K562 (cell line): ENCODE measurements around the gene ABITRAM. TPM values are rescaled to one million over a fixed set of nuclear protein-coding genes. Genes with fewer than 3 reads are reported as not detected.

Experiments used
- CBX3 ChIP-seq, 2 experiments: IDR thresholded peaks; 1 replicate in 1 of 2; 2 replicates in 1 of 2; pipeline ENCODE4 v1.6.1; 2012; ENCODE audit warnings: inconsistent platforms in 2 of 2, low read length in 2 of 2, borderline replicate concordance in 1 of 2, control low read depth in 1 of 2
- DNMT1 ChIP-seq: fragments of 450-650 bp; IDR thresholded peaks from 2 replicates; pipeline ENCODE4 v1.6.1; 2016; ENCODE audit warnings: antibody characterized with exemption, mild to moderate bottlenecking
- GATA2 ChIP-seq: sonication (generic); formaldehyde crosslinking; IDR thresholded peaks from 2 replicates; pipeline ENCODE4 v1.4.0; 2020; ENCODE audit warnings: mild to moderate bottlenecking, missing genetic modification reagents
- HDAC6 ChIP-seq: IDR thresholded peaks from 2 replicates; pipeline ENCODE4 v1.6.1; 2012; ENCODE audit warnings: low read depth, mild to moderate bottlenecking, control low read depth, inconsistent platforms, low read length, moderate library complexity
- L3MBTL2 ChIP-seq: fragments of 450-650 bp; IDR thresholded peaks from 2 replicates; pipeline ENCODE4 v1.6.1; 2016; ENCODE audit warnings: mild to moderate bottlenecking, moderate library complexity
- NR2C2 ChIP-seq, 2 experiments: fragments of 200-800 bp in 1 of 2; sonication (Bioruptor generic) in 1 of 2; sonication (generic) in 1 of 2; formaldehyde crosslinking in 1 of 2; IDR thresholded peaks; 2 replicates each; pipeline versions ENCODE4 v1.6.1 to v1.8.0; 2016 to 2022; ENCODE audit warnings: mild to moderate bottlenecking in 1 of 2, missing compliant biosample characterization in 1 of 2, missing genetic modification characterization in 1 of 2, missing genetic modification reagents in 1 of 2
- NR2F6 ChIP-seq: fragments of 450-650 bp; formaldehyde crosslinking; IDR thresholded peaks from 2 replicates; pipeline ENCODE4 v1.4.0; 2020; ENCODE audit warnings: mild to moderate bottlenecking
- POLR2AphosphoS2 ChIP-seq: IDR thresholded peaks from 2 replicates; pipeline ENCODE4 v1.6.1; 2012; ENCODE audit warnings: low read length, improper control_type of control experiment
- PPARD ChIP-seq: fragments of 250-450 bp; sonication (Bioruptor Pico); IDR thresholded peaks from 2 replicates; pipeline ENCODE4 v1.8.0; 2022; ENCODE audit warnings: inconsistent platforms, mild to moderate bottlenecking, moderate library complexity
- RERE ChIP-seq: sonication (generic); formaldehyde crosslinking; IDR thresholded peaks from 2 replicates; pipeline ENCODE4 v1.8.0; 2023; ENCODE audit warnings: missing genetic modification reagents, mild to moderate bottlenecking, borderline replicate concordance
- ZNF431 ChIP-seq: sonication (generic); formaldehyde crosslinking; IDR thresholded peaks from 2 replicates; pipeline ENCODE4 v1.8.0; 2022; ENCODE audit warnings: mild to moderate bottlenecking, missing genetic modification reagents
- ZNF449 ChIP-seq: fragments of 250-450 bp; sonication (Bioruptor Pico); IDR thresholded peaks from 2 replicates; pipeline ENCODE4 v1.8.0; 2022; ENCODE audit warnings: moderate library complexity, mild to moderate bottlenecking, inconsistent platforms
- polyA plus RNA-seq, 8 experiments: library from polyadenylated mRNA; depleted of rRNA in 4 of 8; stranded (reverse) in 5 of 8; unstranded in 3 of 8; fragments of >200 nt; fragmentation: Nextera tagmentation in 2 of 8; fragmentation: Illumina TruSeq in 1 of 8; extraction: Ambion mirVana in 2 of 8; extraction: Trizol in 1 of 8; gene quantifications; 2 replicates each; pipeline versions ENCODE4 v1.2.1 to v1.2.3, GENCODE V29; 2011 to 2014; ENCODE audit warnings: inconsistent platforms in 1 of 8, missing spikeins in 1 of 8
- total RNA-seq, 7 experiments: library from RNA; depleted of rRNA in 6 of 7; stranded (reverse); fragments of >200 nt in 6 of 7; fragmentation: Illumina TruSeq in 2 of 7; extraction: Trizol in 2 of 7; gene quantifications; 2 replicates each; pipeline versions ENCODE4 v1.2.1 to v1.2.3, GENCODE V29; 2011 to 2021; ENCODE audit warnings: low replicate concordance in 1 of 7
- TF ChIP-seq, protein P1 (sequence below): fragments of 450-650 bp; IDR thresholded peaks from 2 replicates; pipeline ENCODE4 v1.6.1; 2016; ENCODE audit warnings: missing biosample characterization, missing genetic modification characterization
- TF ChIP-seq, protein P2 (sequence below): sonication (generic); formaldehyde crosslinking; IDR thresholded peaks from 2 replicates; pipeline ENCODE4 v1.9.0; 2022; ENCODE audit warnings: mild to moderate bottlenecking, missing genetic modification reagents
- TF ChIP-seq, protein P3 (sequence below), 2 experiments: IDR thresholded peaks; 2 replicates each; pipeline ENCODE4 v1.6.1; 2012; ENCODE audit warnings: improper control_type of control experiment in 2 of 2, low read depth in 2 of 2, low read length in 2 of 2, borderline replicate concordance in 1 of 2

The ABITRAM gene
- total and polyA plus RNA-seq, 9 of the 15 experiments (the other 6 are each of a cell fraction or from before 2014, with no cell fraction given): 8.9 to 47.6 (median 28.4) TPM

DNA sequence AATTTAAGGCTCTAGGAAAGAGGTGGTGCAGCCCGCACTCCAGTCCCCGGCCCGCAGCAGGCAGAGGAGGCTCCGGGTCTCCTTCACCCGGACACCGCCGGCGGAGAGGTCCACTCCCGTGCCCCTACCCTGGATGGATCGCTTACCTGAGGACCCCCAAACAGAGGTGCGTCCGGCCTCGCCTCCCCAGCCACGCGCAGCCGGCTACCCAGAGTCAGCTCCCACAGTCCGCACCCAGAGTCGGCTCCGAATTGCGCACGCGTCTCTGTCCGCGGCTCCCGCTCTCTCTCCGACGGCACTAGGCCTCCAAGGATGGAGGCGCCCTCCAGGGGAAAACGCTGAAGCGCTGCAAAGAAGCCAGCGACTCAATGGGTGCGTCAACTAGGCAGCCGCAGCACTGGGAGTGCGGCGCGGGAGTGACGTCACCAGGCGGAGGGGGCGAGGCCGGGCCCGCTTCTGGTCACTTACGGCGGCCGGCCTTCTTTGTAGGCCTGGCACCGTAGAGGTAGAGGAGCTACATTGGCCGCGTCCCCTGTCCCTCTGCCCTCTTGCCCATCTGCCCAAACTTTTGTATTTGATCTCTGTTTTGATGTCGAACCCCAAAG is 380 bp upstream of the ABITRAM start, which contains the start of gene ELP1 (continued):
- no peak for TF ChIP-seq POLR2AphosphoS2
- peak; percentile 91 for TF ChIP-seq L3MBTL2
- TF ChIP-seq, protein P1, sequence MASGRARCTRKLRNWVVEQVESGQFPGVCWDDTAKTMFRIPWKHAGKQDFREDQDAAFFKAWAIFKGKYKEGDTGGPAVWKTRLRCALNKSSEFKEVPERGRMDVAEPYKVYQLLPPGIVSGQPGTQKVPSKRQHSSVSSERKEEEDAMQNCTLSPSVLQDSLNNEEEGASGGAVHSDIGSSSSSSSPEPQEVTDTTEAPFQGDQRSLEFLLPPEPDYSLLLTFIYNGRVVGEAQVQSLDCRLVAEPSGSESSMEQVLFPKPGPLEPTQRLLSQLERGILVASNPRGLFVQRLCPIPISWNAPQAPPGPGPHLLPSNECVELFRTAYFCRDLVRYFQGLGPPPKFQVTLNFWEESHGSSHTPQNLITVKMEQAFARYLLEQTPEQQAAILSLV (tag): no peak
- peak in 1 of 2 experiments; percentile 81; a peak in 2 of 3 replicates for TF ChIP-seq CBX3 (IDR thresholded peaks at IDR 0.05; ENCODE audit: borderline replicate concordance in 1 of 2, low read length in 2 of 2)
- TF ChIP-seq DNMT1: no peak
- no peak for TF ChIP-seq NR2F6
- no peak for TF ChIP-seq HDAC6
- TF ChIP-seq PPARD (CRISPR knock-in tag): no peak
- TF ChIP-seq ZNF449: no peak
- no peak for TF ChIP-seq GATA2 (CRISPR knock-in tag)
- no peak for TF ChIP-seq ZNF431
- 0 out of 2 replicates have a peak, but pooled peaks have one; percentile 56 for TF ChIP-seq RERE (CRISPR knock-in tag)
- TF ChIP-seq, protein P2, sequence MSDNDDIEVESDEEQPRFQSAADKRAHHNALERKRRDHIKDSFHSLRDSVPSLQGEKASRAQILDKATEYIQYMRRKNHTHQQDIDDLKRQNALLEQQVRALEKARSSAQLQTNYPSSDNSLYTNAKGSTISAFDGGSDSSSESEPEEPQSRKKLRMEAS: peak; percentile 69
- TF ChIP-seq, protein P3, sequence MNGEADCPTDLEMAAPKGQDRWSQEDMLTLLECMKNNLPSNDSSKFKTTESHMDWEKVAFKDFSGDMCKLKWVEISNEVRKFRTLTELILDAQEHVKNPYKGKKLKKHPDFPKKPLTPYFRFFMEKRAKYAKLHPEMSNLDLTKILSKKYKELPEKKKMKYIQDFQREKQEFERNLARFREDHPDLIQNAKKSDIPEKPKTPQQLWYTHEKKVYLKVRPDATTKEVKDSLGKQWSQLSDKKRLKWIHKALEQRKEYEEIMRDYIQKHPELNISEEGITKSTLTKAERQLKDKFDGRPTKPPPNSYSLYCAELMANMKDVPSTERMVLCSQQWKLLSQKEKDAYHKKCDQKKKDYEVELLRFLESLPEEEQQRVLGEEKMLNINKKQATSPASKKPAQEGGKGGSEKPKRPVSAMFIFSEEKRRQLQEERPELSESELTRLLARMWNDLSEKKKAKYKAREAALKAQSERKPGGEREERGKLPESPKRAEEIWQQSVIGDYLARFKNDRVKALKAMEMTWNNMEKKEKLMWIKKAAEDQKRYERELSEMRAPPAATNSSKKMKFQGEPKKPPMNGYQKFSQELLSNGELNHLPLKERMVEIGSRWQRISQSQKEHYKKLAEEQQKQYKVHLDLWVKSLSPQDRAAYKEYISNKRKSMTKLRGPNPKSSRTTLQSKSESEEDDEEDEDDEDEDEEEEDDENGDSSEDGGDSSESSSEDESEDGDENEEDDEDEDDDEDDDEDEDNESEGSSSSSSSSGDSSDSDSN (IDR thresholded peaks at IDR 0.05; ENCODE audit: borderline replicate concordance in 1 of 2, low read depth in 2 of 2, low read length in 2 of 2): peak; percentile 83 to 95; a peak in 1 of 4 replicates
- 0 out of 2 replicates have a peak, but pooled peaks have one; percentile 28 for TF ChIP-seq NR2C2 (CRISPR knock-in tag; IDR thresholded peaks at IDR 0.05)
- TF ChIP-seq NR2C2 (tag; IDR thresholded peaks at IDR 0.05): no peak
